Activated naive CD4-positive, alpha-beta T cell treated with anti-CD3 and anti-CD28 coated beads, Interleukin-2, amount 10 ng/mL, durations not matched to agents 7 days and 5 days (primary cell): ENCODE results near the gene LRRC37A.
"Not testable (repeated sequence)": the region's sequence is repeated elsewhere in the genome, so short reads cannot be mapped to it uniquely, and the experiment has no call there.

Experiments
- CTCF ChIA-PET: fragments of 350-600 bp; sonication (Branson Sonifier 250); formaldehyde crosslinking; loops from one replicate; lab custom pipeline; 2021; ENCODE audit warnings: antibody characterized with exemption; lab: Charles Lee
- DNase-seq: peaks from one replicate; pipeline ENCODE4 v3.0.0-alpha.2; 2020
- H3K27ac Mint-ChIP-seq: one replicate; pipeline ENCODE4 v1.8.0; 2021; ENCODE audit warnings: mild to moderate bottlenecking, moderate library complexity, mixed read lengths
- H3K27me3 Mint-ChIP-seq: one replicate; pipeline ENCODE4 v1.8.0; 2021; ENCODE audit warnings: mild to moderate bottlenecking, mixed read lengths
- H3K36me3 Mint-ChIP-seq: one replicate; pipeline ENCODE4 v1.8.0; 2021; ENCODE audit warnings: mixed read lengths
- H3K4me1 Mint-ChIP-seq: one replicate; pipeline ENCODE4 v1.8.0; 2021; ENCODE audit warnings: mixed read lengths
- H3K4me3 Mint-ChIP-seq: one replicate; pipeline ENCODE4 v1.8.0; 2021; ENCODE audit warnings: mild to moderate bottlenecking, moderate library complexity, mixed read lengths
- H3K9me3 Mint-ChIP-seq: one replicate; pipeline ENCODE4 v1.8.0; 2021; ENCODE audit warnings: mixed read lengths

The LRRC37A gene

GRCh38 chr17:46361145-46361735 is 66.3 kb downstream of the LRRC37A start:
- H3K4me3 Mint-ChIP-seq, H3K27me3 Mint-ChIP-seq, DNase-seq, H3K4me1 Mint-ChIP-seq, H3K36me3 Mint-ChIP-seq, CTCF ChIA-PET, H3K9me3 Mint-ChIP-seq, H3K27ac Mint-ChIP-seq: not testable (repeated sequence)

GRCh38 chr17:46361755-46362154 is 66.8 kb downstream of the LRRC37A start, which contains the start of gene ARL17B:
TSS of gene ARL17B (minus strand) at chr17:46361766. CDS start at chr17:46358397, 3,369 bp downstream.
- H3K4me3 Mint-ChIP-seq, H3K4me1 Mint-ChIP-seq, H3K9me3 Mint-ChIP-seq, CTCF ChIA-PET, H3K27ac Mint-ChIP-seq, H3K36me3 Mint-ChIP-seq, H3K27me3 Mint-ChIP-seq: not testable (repeated sequence)
- DNase-seq: peak; percentile 96

- H3K9me3 Mint-ChIP-seq, H3K27me3 Mint-ChIP-seq, H3K36me3 Mint-ChIP-seq, H3K4me1 Mint-ChIP-seq, DNase-seq, H3K4me3 Mint-ChIP-seq, CTCF ChIA-PET, H3K27ac Mint-ChIP-seq: not testable (repeated sequence)
Measured at GRCh38 chr17:46367520-46367919, 72.6 kb downstream of the LRRC37A start.

- H3K4me1 Mint-ChIP-seq, H3K36me3 Mint-ChIP-seq, CTCF ChIA-PET, H3K27me3 Mint-ChIP-seq, DNase-seq, H3K9me3 Mint-ChIP-seq, H3K4me3 Mint-ChIP-seq, H3K27ac Mint-ChIP-seq: not testable (repeated sequence)
Measured at GRCh38 chr17:46372236-46373229, 77.6 kb downstream of the LRRC37A start.

GRCh38 chr17:46373418-46373817 is 78.5 kb downstream of the LRRC37A start:
- H3K9me3 Mint-ChIP-seq, H3K36me3 Mint-ChIP-seq, CTCF ChIA-PET, H3K4me3 Mint-ChIP-seq, H3K4me1 Mint-ChIP-seq, DNase-seq, H3K27ac Mint-ChIP-seq, H3K27me3 Mint-ChIP-seq: not testable (repeated sequence)

GRCh38 chr17:46383118-46383517 is 88.2 kb downstream of the LRRC37A start:
- H3K4me3 Mint-ChIP-seq, H3K36me3 Mint-ChIP-seq, CTCF ChIA-PET, H3K9me3 Mint-ChIP-seq, DNase-seq, H3K27ac Mint-ChIP-seq, H3K4me1 Mint-ChIP-seq, H3K27me3 Mint-ChIP-seq: not testable (repeated sequence)

- H3K4me3 Mint-ChIP-seq, DNase-seq, H3K4me1 Mint-ChIP-seq, H3K9me3 Mint-ChIP-seq, H3K27me3 Mint-ChIP-seq, H3K27ac Mint-ChIP-seq, CTCF ChIA-PET, H3K36me3 Mint-ChIP-seq: not testable (repeated sequence)
Measured at GRCh38 chr17:46385491-46385890, 90.6 kb downstream of the LRRC37A start.
